ENCODE data around the gene N4BP2L2. TPM values are rescaled to one million over a fixed set of nuclear protein-coding genes. Genes with fewer than 3 reads are reported as not detected.

The N4BP2L2 gene
- total and polyA plus RNA-seq, 9 of the 15 experiments (the other 6 are each of a cell fraction or from before 2014, with no cell fraction given): 33.9 to 76.4 (median 48.7) TPM

- TF ChIP-seq VEZF1 (CRISPR knock-in tag; IDR thresholded peaks at IDR 0.05) (no peak), ATF3 (IDR thresholded peaks at IDR 0.05) (peak; percentile 46; the same call in 1 of the 2 replicates), ATF3 (CRISPR knock-in tag; conservative IDR thresholded peaks at IDR 0.05) (no peak), FOSL1 (tag; conservative IDR thresholded peaks at IDR 0.05) (no peak), EP400 (IDR thresholded peaks at IDR 0.05) (no peak; the same call in 1 of the 2 replicates), DACH1 (IDR thresholded peaks at IDR 0.05; ENCODE audit: partially characterized antibody) (peak; percentile 13), ELF2 (CRISPR knock-in tag; IDR thresholded peaks at IDR 0.05) (no peak), MAX (CRISPR knock-in tag; IDR thresholded peaks at IDR 0.05) (no peak), POLR2H (tag; IDR thresholded peaks at IDR 0.05; ENCODE audit: low read depth) (no peak), RBM22 (IDR thresholded peaks at IDR 0.05; ENCODE audit: low read depth, low read length, poor library complexity, severe bottlenecking) (no peak), TAF9B (IDR thresholded peaks at IDR 0.05; ENCODE audit: partially characterized antibody) (no peak), SOX6 (IDR thresholded peaks at IDR 0.05) (peak; percentile 35; the same call in 1 of the 2 replicates), ATF7 (IDR thresholded peaks at IDR 0.05) (0 out of 2 replicates have a peak, but pooled peaks have one; percentile 20), YY1 (IDR thresholded peaks at IDR 0.05; ENCODE audit: borderline replicate concordance in 1 of 3, control insufficient read depth in 1 of 3, extremely low read depth in 1 of 3, insufficient read depth in 3 of 3, insufficient read length in 1 of 3, insufficient replicate concordance in 2 of 3, low read depth in 1 of 3, low read length in 2 of 3) (no peak), TEAD4 (IDR thresholded peaks at IDR 0.05; ENCODE audit: low read length) (peak; percentile 69), TEAD4 (CRISPR knock-in tag; IDR thresholded peaks at IDR 0.05; ENCODE audit: borderline replicate concordance) (no peak), RCOR1 (IDR thresholded peaks at IDR 0.05; ENCODE audit: borderline replicate concordance in 1 of 2, low read depth in 2 of 2, low read length in 2 of 2) (peak in 1 of 2 experiments; percentile 78; a peak in 1 of 4 replicates), SAP30 (IDR thresholded peaks at IDR 0.05; ENCODE audit: borderline replicate concordance, insufficient read depth, low read depth, low read length, poor library complexity, severe bottlenecking) (no peak), TCF7 (IDR thresholded peaks at IDR 0.05; ENCODE audit: borderline replicate concordance) (no peak), LARP7 (IDR thresholded peaks at IDR 0.05) (no peak)
Measured at GRCh38 chr13:32471187-32471922, 67.2 kb downstream of the N4BP2L2 start (continued).
